Measurements from ENCODE around the gene ANP32A. TPM values are rescaled to one million over a fixed set of nuclear protein-coding genes. Genes with fewer than 3 reads are reported as not detected.

Gene ANP32A
- polyA plus RNA-seq, 1 donor (not counting 4 experiments of a cell fraction or from before 2014, with no cell fraction given) = 93.6 TPM

- Histone ChIP-seq H3K4me2 (ENCODE audit: control insufficient read depth, extremely low read depth, insufficient read depth, low read depth, low read length) (no peak overlapping the region), H4K20me1 (ENCODE audit: control insufficient read depth, extremely low read depth, insufficient read depth, low read length) (no peaks in the 10 kb centered on the region), H2AFZ (ENCODE audit: control insufficient read depth, low read length) (no peak overlapping the region), H3K4me1 (ENCODE audit: control insufficient read depth, extremely low read depth, insufficient read depth, low read length) (peaks cover 26% of the 10 kb centered on the region), H3K9me1 (ENCODE audit: control insufficient read depth, extremely low read depth, insufficient read depth, low read length) (peaks cover 8% of the 10 kb centered on the region), H3K9ac (ENCODE audit: control insufficient read depth, extremely low read depth, insufficient read depth, low read length) (no peak overlapping the region), H3K27ac (ENCODE audit: control insufficient read depth, insufficient read depth, low read length) (no peak overlapping the region), H3K4me3 (ENCODE audit: control insufficient read depth in 2 of 3, extremely low read depth in 1 of 3, insufficient read depth in 2 of 3, low read depth in 1 of 3, low read length in 3 of 3) (no peak overlapping the region), H3K79me2 (ENCODE audit: control insufficient read depth, insufficient read depth, low read length) (peaks cover 85% of the 10 kb centered on the region), H3K27me3 (ENCODE audit: control insufficient read depth, extremely low read depth, insufficient read depth, low read length) (no peaks in the 10 kb centered on the region), H3K36me3 (ENCODE audit: control insufficient read depth in 2 of 2, extremely low read depth in 1 of 2, insufficient read depth in 2 of 2, low read length in 2 of 2) (peaks cover 1 to 10% of the 10 kb centered on the region in 2 experiments), H3K9me3 (ENCODE audit: control insufficient read depth, low read depth, low read length) (no peaks in the 10 kb centered on the region)
- no peak for TF ChIP-seq CTCF (optimal IDR thresholded peaks at IDR 0.05 in 1 of 3, IDR thresholded peaks at IDR 0.05 in 1 of 3, conservative IDR thresholded peaks at IDR 0.05 in 1 of 3; ENCODE audit: extremely low read depth in 1 of 3, insufficient read depth in 2 of 3, low read length in 3 of 3)
- TF ChIP-seq EZH2 (IDR thresholded peaks at IDR 0.05; ENCODE audit: low read length) = no peak
- FAIRE-seq (no peak), DNase-seq (ENCODE audit: low read depth, low spot score) (no peak)
- dilution Hi-C loops (cut with MboI; ENCODE audit: extremely low pct_ligation_motif_present, low sequenced_read_pairs) = no loop called here
Measured at GRCh38 chr15:68816158-68816557, 4.5 kb downstream of the ANP32A start.

GRCh38 chr15:68815598-68815997 lies 5.1 kb downstream of the ANP32A start:
- dilution Hi-C loops (cut with MboI; ENCODE audit: extremely low pct_ligation_motif_present, low sequenced_read_pairs) = no loop called here
- peaks cover 26% of the 10 kb centered on the region for H3K4me1 ChIP-seq (ENCODE audit: control insufficient read depth, extremely low read depth, insufficient read depth, low read length)
- no peak overlapping the region for H3K4me3 ChIP-seq (ENCODE audit: control insufficient read depth in 2 of 3, extremely low read depth in 1 of 3, insufficient read depth in 2 of 3, low read depth in 1 of 3, low read length in 3 of 3)
- H3K9ac ChIP-seq (ENCODE audit: control insufficient read depth, extremely low read depth, insufficient read depth, low read length) = no peak overlapping the region
- H3K27ac ChIP-seq (ENCODE audit: control insufficient read depth, insufficient read depth, low read length) = no peak overlapping the region
- no peak for TF ChIP-seq EZH2 (IDR thresholded peaks at IDR 0.05; ENCODE audit: low read length)
- peaks cover 90% of the 10 kb centered on the region for H3K79me2 ChIP-seq (ENCODE audit: control insufficient read depth, insufficient read depth, low read length)
- H3K9me3 ChIP-seq (ENCODE audit: control insufficient read depth, low read depth, low read length) = no peaks in the 10 kb centered on the region
- H3K27me3 ChIP-seq (ENCODE audit: control insufficient read depth, extremely low read depth, insufficient read depth, low read length) = no peaks in the 10 kb centered on the region
- no peak overlapping the region for H3K4me2 ChIP-seq (ENCODE audit: control insufficient read depth, extremely low read depth, insufficient read depth, low read depth, low read length)
- no peaks in the 10 kb centered on the region for H4K20me1 ChIP-seq (ENCODE audit: control insufficient read depth, extremely low read depth, insufficient read depth, low read length)
- FAIRE-seq = no peak
- peaks cover 1 to 10% of the 10 kb centered on the region in 2 experiments for H3K36me3 ChIP-seq (ENCODE audit: control insufficient read depth in 2 of 2, extremely low read depth in 1 of 2, insufficient read depth in 2 of 2, low read length in 2 of 2)
- no peak for DNase-seq (ENCODE audit: low read depth, low spot score)
- H2AFZ ChIP-seq (ENCODE audit: control insufficient read depth, low read length) = no peak overlapping the region
- peaks cover 8% of the 10 kb centered on the region for H3K9me1 ChIP-seq (ENCODE audit: control insufficient read depth, extremely low read depth, insufficient read depth, low read length)

GRCh38 chr15:68814596-68814995 lies 6.1 kb downstream of the ANP32A start:
- Histone ChIP-seq H2AFZ (ENCODE audit: control insufficient read depth, low read length) (no peak overlapping the region), H3K27ac (ENCODE audit: control insufficient read depth, insufficient read depth, low read length) (no peak overlapping the region), H3K9me3 (ENCODE audit: control insufficient read depth, low read depth, low read length) (no peaks in the 10 kb centered on the region), H4K20me1 (ENCODE audit: control insufficient read depth, extremely low read depth, insufficient read depth, low read length) (no peaks in the 10 kb centered on the region), H3K9ac (ENCODE audit: control insufficient read depth, extremely low read depth, insufficient read depth, low read length) (no peak overlapping the region), H3K4me1 (ENCODE audit: control insufficient read depth, extremely low read depth, insufficient read depth, low read length) (peaks cover 26% of the 10 kb centered on the region), H3K9me1 (ENCODE audit: control insufficient read depth, extremely low read depth, insufficient read depth, low read length) (peaks cover 8% of the 10 kb centered on the region), H3K4me3 (ENCODE audit: control insufficient read depth in 2 of 3, extremely low read depth in 1 of 3, insufficient read depth in 2 of 3, low read depth in 1 of 3, low read length in 3 of 3) (no peak overlapping the region), H3K27me3 (ENCODE audit: control insufficient read depth, extremely low read depth, insufficient read depth, low read length) (no peaks in the 10 kb centered on the region), H3K4me2 (ENCODE audit: control insufficient read depth, extremely low read depth, insufficient read depth, low read depth, low read length) (no peak overlapping the region), H3K79me2 (ENCODE audit: control insufficient read depth, insufficient read depth, low read length) (peaks cover 90% of the 10 kb centered on the region), H3K36me3 (ENCODE audit: control insufficient read depth in 2 of 2, extremely low read depth in 1 of 2, insufficient read depth in 2 of 2, low read length in 2 of 2) (peaks cover 1 to 10% of the 10 kb centered on the region in 2 experiments)
- dilution Hi-C loops (cut with MboI; ENCODE audit: extremely low pct_ligation_motif_present, low sequenced_read_pairs) = no loop called here
- DNase-seq (ENCODE audit: low read depth, low spot score) (no peak), FAIRE-seq (no peak)
- TF ChIP-seq CTCF (optimal IDR thresholded peaks at IDR 0.05 in 1 of 3, IDR thresholded peaks at IDR 0.05 in 1 of 3, conservative IDR thresholded peaks at IDR 0.05 in 1 of 3; ENCODE audit: extremely low read depth in 1 of 3, insufficient read depth in 2 of 3, low read length in 3 of 3) = no peak
- no peak for TF ChIP-seq EZH2 (IDR thresholded peaks at IDR 0.05; ENCODE audit: low read length)
